COR-L47 (cell line): Measurements from ENCODE around the gene ZBTB8A.
"Not testable (repeated sequence)": the region's sequence is repeated elsewhere in the genome, so short reads cannot be mapped to it uniquely, and the experiment has no call there.

Source experiments
- DNase-seq: peaks from one replicate; lab custom pipeline; 2025; lab: John Stamatoyannopoulos, UW

Gene ZBTB8A

DNA sequence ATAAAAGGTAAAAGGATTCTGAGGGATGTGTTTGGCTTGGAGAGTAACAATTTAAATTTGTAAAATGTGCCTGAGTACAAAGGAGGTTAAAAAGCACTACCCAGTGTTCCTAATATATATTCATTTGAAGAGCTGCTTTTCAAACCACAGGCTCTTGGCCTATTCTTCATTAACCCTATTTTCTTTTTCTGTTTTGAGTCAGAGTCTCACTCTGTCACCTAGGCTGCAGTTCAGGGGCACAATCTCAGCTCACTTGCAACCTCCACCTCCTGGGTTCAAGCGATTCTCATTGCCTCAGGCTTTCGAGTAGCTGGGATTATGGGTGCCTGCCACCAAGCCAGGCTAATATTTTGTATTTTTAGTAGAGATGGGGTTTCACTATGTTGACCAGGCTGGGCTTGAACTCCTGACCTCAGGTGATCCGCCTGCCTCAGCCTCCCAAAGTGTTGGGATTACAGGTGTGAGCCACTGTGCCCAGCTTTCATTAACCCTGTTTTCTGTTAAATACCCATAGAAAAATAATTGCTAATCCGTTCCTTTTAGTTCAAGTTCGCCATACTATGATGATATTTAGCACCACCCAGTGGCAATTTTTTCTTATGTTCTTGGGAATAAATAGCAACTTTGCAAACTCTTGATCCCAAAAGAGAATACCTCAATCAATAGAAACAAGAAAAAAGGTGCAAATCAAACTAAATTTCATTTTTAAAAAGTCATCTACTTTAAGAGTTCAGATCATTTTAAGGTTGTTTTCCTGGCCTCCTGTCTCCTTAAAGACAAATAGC is 80.7 kb downstream of the ZBTB8A start:
- DNase-seq = no peak

DNA sequence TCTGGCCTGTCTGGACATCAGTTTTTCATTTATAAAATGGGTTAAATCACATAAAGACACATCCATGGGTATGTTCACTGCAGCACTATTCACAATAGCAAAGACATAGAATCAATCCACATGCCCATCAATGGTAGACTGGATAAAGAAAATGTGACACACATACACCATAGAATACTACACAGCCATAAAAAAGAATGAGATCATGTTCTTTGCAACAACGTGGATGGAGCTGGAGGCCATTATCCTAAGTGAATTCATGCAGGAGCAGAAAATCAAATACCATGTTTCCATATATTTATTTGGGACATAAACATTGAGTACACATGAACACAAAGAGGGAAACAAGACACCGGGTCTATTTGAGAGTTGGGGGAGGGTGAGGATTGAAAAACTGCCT is 83.0 kb downstream of the ZBTB8A start:
- DNase-seq = no peak

DNA sequence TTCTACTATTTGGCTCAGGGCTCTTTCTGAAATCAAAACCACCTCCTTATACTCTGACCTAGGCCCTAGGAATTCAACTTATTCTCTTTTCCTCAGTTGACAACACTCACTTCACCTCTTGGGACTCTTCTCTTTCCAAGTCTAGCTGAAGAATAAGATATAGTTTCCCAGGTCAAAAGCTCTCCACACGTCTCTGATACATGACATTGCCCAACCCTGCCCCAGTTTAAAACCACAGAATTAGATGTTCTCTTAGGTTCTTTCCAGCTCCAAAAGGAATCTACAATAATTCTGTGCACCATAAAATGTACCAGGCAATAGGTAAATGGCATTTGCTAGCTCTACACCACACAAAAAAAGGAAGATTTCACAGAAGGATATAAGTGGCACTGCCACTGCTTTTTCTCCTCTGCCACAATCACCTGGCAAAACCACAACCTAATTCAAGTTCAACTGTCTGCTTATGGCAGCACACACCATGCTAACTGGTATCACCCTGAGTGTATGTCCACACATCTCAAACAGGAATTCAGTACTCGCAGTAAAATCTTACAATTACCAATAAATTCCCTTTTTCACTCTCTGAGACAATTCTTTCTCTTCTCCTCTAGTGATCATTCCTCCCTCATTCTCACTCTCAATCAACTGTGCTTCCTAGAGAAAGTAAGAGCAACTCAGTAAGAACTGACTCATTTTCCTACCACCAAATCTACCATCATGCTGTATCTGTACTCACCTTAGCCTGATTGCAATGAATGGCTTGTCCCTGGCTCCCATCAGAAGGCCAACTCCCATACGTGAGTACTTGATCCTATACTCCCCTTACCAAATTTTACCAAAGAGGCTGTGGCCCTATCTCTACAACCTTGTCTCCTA is 83.8 kb downstream of the ZBTB8A start:
- no peak for DNase-seq

DNA sequence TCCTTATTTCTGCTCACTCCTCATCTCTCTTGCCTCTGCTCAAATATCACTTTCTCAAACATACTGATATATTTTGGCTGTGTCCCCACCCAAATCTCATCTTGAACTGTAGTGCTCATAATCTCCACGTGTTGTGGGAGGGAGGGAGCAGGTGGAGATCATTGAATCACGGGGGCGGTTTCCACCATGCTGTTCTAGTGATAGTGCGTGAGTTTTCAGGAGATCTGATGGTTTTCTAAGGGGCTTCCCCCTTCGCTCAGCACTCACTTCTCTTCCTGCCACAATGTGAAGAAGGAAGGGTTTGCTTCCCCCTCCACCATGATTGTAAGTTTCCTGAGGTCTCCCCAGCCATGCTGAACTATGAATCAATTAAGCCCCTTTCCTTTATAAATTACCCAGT is 84.5 kb downstream of the ZBTB8A start:
- DNase-seq = no peak

DNA sequence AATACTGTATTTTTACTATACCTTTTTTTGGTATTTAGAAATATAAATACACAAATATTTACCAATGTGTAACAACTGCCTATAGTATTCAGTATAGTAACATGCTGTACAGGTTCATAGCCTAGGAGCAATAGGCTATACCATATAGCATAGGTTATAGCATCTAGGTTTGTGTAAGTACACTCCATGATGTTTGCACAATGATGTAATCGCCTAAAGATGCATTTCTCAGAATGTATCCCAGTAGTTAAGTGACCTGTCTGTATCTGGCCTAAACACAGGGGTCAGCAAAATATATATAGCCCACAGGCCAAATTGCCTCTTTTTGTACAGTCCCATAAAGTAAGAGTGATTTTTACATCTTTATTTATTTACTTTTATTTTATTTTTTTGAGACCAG is 86.9 kb downstream of the ZBTB8A start:
- DNase-seq = no peak

DNA sequence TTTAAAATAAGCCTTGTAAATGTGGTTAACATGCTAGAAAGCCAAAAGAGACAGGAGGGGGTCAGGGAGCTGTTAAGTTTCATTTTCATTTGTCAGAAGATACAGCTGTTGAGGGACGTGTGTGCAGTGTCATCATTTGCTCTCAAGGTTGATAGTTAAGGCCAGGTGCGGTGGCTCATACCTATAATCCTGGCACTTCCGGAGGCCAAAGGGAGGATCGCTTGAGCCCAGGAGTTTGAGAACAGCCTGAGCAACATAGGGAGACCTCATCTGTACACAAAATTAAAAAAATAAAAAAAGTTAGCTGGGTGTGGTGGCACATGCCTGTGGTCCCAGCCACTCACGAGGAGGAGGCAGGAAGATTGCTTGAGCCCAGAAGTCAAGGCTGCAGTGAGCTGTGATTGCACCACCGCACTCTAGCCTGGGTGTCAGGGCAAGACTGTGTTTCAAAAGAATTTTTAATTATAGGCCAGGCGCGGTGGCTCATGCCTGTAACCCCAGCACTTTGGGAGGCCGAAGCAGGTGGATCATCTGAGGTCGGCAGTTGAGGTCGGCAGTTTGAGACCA is 88.5 kb downstream of the ZBTB8A start:
- no peak for DNase-seq

DNA sequence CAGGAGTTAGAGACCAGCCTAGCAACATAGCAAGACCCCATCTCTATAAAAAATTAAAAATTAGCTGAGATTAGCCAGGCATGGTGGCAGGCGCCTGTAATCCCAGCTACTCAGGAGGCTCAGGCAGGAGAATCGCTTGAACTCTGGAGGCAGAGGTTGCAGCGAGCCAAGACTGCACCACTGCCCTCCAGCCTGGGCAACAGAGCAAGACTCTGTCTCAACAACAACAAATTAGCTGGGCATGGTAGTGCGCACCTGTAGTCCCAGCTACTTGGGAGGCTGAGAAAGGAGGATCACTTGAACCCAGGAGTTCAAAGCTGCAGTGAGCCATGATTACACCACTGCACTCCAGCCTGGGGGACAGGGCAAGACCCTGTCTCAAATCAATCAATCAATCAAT is 90.9 kb downstream of the ZBTB8A start:
- not testable (repeated sequence) for DNase-seq

DNA sequence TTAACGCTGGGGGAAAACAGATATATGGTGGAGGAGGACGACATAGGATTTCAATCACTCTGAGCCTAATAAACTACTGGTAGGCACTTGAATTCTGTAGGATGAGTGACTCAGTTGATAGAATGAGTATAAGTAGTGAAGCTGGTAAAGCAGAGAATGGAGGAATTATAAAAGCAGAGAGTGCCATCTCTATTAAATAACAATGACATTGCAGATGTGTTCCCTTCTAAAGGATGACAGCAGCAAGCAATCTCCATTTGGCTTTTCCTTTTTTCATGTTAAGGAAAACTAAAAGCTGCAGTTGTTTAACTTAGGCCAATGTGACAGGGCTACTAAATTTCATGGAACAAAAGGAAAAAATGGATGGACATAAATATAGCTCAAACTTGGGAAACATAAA is 93.6 kb downstream of the ZBTB8A start:
- DNase-seq = no peak

DNA sequence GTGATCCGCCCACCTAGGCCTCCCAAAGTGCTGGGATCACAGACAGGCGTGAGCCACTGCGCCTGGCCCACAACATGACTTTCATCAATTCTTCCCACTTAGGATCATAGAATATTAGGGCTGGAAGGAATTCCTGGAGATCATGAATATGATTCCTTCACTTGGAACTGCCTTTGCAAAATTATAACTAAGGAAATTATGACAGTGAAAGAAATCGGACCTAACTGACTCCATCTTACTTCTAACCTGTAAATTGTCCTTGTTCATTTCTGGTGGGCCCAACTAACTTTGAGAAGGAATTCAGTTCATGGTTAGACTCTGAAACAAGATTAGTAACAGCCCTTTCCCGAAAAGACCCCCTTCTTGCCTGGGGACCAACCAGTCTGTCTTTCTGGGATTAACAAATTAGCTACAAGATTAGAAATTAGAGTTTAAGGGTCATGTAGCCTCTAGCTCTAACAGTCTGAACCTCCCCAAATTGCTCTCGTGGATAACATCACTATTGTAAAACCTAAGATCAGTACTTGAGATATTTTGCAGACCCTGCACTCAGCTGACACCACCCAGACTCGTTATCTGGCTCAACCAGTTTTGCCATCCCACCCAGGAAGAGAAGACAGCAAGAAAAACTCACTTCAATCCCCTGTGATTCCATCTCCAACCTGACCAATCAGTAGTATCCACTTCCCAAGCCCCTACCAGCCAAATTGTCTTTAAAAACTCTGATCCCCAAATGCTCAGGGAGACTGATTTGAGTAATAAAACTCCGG is 96.5 kb downstream of the ZBTB8A start:
- DNase-seq = no peak

DNA sequence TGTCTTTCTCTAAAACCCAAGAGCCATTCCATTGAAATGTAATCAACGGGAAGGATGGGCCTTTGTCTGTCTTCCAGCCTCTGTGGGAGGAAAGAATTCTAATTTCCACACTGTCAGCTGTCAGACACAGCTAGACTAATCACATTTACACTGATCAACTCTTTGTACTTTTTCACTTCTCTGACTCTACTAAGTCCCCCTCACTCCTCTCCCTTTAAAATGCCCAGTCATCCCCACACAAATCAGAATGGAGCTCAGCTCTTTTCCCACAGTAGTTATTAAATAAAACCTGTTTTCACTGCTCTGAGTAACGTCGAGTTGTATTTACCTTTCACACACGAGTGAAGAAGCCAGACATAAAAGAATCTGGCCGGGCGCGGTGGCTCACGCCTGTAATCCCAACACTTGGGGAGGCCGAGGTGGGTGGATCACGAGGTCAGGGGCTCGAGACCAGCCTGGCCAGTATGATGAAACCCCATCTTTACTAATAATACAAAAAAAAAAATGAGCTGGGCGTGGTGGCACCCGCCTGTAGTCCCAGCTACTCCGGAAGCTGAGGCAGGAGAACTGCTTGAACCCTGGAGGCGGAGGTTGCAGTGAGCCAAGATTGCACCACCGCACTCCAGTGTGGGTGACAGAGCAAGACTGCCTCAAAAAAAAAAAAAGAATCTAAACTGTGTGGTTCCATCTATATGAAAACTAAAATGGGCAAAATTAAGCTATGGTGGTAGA is 97.9 kb downstream of the ZBTB8A start:
- no peak for DNase-seq

DNA sequence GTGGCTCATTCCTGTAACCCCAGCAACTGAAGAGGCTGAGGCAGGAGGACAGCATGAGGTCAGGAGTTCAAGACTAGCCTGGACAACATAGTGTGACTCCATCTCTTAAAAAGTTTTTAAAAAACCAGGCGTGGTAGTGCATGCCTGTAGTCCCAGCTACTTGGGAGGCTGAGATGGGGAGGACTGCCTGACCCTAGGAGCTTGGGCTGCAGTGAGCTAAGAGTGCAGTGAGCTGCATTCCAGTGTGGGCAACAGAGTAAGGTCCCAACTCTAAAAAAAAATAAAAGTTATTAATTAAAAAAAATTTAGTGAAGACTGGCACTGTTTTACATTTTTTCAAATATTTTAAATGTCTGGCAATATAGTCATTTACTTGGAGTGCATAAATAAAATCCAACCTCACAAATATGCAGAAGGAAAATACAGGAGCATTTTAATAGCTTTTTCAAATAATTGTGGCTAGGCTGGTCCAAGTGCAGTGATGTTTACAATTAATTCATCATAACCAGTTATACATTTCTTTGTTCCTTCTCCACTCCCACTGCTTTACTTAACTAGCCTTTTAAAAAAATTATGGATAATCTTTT is 100.4 kb downstream of the ZBTB8A start:
- no peak for DNase-seq

DNA sequence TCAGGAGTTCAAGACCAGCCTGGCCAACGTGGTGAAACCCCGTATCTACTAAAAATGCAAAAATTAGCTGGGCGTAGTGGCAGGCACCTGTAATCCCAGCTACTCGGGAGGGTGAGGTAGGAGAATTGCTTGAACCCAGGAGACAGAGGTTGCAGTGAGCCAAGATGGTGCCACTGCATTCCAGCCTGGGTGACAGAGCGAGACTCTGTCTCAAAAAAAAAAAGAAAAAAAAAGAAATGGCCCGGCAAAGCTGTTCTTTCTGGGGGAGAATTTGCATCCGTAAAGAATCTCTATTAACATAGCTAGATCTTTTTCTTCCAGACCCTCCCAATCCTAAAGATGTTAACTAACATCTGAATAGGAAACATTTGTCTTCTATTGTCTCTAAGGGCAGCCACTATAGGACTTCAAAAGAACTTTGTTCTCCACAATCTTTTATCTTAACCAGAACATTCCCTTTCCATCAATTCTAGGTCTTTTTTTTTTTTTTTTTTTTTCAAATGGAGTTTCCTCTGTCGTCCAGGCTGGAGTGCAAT is 103.1 kb downstream of the ZBTB8A start:
- not testable (repeated sequence) for DNase-seq

DNA sequence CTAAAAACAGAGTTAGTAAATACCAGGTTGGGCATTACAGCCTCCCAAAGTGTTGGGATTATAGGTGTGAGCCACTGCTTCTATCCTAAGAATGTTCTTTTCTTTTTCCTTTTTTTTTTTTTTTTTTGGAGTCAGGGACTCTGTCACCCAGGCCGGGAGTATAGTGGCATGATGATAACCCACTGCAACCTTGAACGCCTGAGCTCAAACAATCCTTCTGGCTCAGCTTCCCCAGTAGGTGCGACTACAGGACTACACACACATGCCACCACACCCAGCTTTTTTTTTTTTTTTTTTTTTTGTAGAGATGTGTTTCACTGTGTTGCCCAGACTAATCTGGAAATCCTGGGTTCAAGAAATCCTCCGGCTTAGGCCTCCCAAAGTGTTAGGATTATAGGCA is 105.2 kb downstream of the ZBTB8A start:
- no peak for DNase-seq

DNA sequence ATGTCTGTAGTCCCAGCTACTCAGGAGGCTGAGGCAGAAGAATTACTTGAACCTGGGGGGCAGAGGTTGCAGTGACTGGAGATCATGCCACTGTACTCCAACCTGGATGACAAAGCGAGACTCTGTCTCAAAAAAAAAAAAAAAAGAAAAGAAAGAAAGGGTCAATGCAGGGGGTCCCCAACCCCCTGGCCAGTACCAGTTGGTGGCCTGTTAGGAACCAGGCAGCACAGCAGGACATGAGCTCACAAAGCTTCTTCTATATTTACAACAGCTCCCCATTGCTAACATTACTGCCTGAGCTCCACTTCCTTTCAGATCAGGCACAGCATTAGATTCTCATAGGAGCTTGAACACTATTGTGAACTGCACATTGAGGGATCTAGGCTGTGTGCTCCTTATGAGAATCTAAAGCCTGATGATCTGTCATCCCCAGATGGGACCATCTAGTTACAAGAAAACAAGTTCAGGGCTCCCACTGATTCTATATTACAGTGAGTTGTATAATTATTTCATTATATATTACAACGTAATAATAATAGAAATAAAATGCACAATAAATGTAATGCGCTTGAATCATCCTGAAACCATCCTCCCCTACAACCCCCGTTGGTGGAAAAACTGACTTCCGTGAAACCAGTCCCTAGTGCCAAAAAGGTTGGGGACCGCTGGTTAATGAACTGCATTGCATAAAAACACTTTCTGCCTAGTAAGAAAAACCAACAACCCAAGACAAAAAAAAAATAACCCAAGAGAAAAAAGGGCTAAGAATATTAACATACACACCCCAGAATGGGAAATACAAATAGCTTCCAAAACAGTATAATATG is 108.3 kb downstream of the ZBTB8A start:
- DNase-seq = no peak

DNA sequence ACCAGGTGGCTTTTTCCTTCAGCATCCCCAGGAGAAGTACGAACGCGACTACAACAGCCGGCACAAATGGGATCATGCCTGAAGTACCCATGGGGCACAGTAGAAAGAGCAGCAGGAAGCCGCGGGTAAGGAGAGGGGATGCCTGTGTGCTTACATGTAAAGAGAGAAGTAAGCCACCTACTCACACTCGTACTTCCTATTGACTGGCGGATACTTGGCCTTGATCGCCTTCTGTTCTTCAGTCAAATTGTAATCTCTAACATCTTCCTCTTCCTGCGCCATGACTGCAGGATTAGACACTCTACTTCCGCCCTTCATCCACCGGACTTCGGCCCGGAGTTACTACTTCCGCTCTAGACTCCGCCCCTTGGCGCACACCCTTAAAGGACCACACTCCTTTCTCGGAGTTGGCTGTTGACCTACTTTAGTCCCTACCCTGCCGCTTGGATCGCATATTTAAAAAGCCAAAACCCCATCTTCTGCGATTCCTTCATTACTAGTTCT is 111.1 kb downstream of the ZBTB8A start, which contains the start of gene ZBTB8OS:
Gene ZBTB8OS, minus strand, starts transcription at position 303 of the 504 bp plus-strand sequence. Its CDS starts 21 bp downstream, at position 282.
- peak; percentile 94 for DNase-seq

DNA sequence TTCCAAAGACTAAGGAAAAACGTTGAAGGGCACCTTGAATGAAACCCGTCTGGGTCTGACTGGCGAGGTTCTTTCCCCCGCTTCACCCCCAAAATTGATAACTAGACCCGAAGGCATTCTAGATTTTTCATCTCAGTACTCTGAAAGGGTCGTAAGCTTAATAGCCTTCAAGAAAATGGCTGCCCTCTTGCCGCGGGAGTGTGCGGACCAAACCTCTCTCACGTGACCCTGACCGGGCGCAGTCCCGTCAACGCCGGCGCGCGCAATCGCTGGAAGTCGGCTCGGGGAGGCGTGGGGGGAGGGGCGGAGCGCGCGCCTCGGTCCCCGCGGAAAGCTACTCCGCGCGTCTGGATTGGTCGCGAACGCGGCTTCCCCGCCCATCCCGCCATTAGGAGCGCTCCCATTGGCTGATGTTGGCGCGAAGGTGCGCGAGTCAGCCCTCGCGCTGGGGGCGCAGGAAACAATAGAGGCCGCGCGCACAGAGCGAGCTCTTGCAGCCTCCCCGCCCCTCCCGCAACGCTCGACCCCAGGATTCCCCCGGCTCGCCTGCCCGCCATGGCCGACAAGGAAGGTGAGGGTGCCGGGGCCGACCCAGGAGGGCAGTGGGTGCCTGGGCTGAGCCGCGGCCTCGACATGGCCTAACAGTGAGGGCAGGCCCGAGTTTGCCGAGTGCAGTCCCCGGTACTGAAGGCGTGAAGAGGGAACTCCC is 111.7 kb downstream of the ZBTB8A start, which contains the start of gene RBBP4:
Gene RBBP4, plus strand, starts transcription at position 457 of the 709 bp plus-strand sequence. Its CDS starts 99 bp downstream, at position 556.
- DNase-seq = peak; percentile 97

DNA sequence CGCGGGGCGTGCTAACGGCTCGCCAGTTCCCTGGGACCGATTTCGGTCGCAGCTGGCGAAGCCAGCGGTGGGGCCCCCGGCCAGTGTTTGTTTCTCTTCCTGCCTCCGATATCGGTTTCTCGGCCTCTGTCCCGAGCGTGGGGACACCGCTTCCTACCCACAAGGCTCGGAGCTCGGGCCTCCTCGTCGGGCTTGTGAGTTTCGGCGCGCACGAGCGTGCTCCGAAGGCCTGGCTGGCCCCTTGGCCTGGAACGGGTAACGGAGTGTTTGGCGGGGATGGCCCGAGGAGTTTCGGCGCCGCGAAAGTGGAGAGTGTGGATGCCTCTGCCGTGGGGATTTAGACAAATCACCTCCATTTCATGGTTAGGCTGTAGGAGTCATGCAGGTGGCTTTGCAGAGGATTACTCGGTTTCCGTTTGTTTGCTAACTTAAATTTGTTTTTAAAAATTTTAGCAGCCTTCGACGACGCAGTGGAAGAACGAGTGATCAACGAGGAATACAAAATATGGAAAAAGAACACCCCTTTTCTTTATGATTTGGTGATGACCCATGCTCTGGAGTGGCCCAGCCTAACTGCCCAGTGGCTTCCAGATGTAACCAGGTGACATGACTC is 112.3 kb downstream of the ZBTB8A start:
- DNase-seq = peak; percentile 49

DNA sequence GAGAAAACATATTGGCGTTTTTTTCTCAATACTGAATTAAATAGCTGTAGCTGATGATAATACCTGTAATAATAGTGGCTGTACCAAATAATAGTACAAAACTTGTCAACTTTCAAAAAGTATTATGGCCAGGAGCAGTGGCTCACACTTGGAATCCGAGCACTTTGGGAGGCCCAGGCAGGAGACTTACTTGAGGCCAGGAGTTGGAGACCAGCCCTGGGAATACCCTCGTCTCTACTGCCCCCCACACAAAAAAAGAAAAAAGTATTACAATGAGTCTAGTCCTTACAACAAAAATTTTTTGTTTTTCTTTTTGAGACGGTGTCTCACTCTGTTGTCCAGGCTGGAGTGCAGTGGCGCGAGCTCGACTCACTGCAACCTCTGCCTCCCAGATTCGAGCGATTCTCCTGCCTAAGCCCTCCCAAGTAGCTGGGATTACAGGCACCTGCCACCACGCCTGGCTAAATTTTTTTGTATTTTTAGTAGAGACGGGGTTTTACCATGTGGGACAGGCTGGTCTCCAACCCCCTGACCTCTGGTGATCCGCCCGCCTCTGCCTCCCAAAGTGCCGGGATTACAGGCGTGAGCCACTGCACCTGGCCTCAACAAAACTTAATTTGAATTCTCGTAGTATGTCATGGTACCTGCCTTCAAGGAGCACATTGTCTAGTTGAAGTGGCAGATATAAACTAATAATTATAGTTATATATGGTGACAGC is 113.2 kb downstream of the ZBTB8A start:
- DNase-seq = no peak
